Ishikawa (cell line): ENCODE data around the gene GRK1.

Experiments
- CEBPB ChIP-seq: IDR thresholded peaks from 2 replicates; pipeline ENCODE4 v1.6.1; 2012
- CREB1 ChIP-seq: IDR thresholded peaks from 2 replicates; pipeline ENCODE4 v1.6.1; 2012; ENCODE audit warnings: low read depth
- NFIC ChIP-seq: IDR thresholded peaks from 2 replicates; pipeline ENCODE4 v1.6.1; 2012
- REST ChIP-seq: IDR thresholded peaks from 2 replicates; pipeline ENCODE4 v1.6.1; 2012; ENCODE audit warnings: low read depth, mild to moderate bottlenecking
- TCF12 ChIP-seq: IDR thresholded peaks from 2 replicates; pipeline ENCODE4 v1.6.1; 2012; ENCODE audit warnings: low read depth
- YY1 ChIP-seq: IDR thresholded peaks from 2 replicates; pipeline ENCODE4 v1.6.1; 2012; ENCODE audit warnings: low read depth
- TF ChIP-seq, protein P1 (sequence below): IDR thresholded peaks from 2 replicates; pipeline ENCODE4 v1.6.1; 2012

GRCh38 chr13:113642563-113642962 lies 24.5 kb upstream of the GRK1 start:
- TF ChIP-seq, protein P1, sequence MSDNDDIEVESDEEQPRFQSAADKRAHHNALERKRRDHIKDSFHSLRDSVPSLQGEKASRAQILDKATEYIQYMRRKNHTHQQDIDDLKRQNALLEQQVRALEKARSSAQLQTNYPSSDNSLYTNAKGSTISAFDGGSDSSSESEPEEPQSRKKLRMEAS: no peak
- TF ChIP-seq REST (no peak), CREB1 (no peak), TCF12 (no peak), CEBPB (no peak), YY1 (no peak), NFIC (no peak)
